ENCODE results near the gene CSF1R. TPM values are rescaled to one million over a fixed set of nuclear protein-coding genes. Genes with fewer than 3 reads are reported as not detected.

CSF1R gene
- total RNA-seq, 1 donor from 2014 or later = not detected

GRCh38 chr5:150044329-150044681 lies 42.0 kb downstream of the CSF1R start:
- no peak for FAIRE-seq

GRCh38 chr5:150043657-150044328 lies 42.6 kb downstream of the CSF1R start:
- TF ChIP-seq CTCF (IDR thresholded peaks at IDR 0.05; ENCODE audit: insufficient read depth, low read length, severe bottlenecking) = no peak
- Histone ChIP-seq H3K4me3 (ENCODE audit: low read depth, low read length) (no peak overlapping the region), H3K36me3 (ENCODE audit: control insufficient read depth, insufficient read depth, low read length) (peaks cover 17% of the 10 kb centered on the region), H3K27me3 (ENCODE audit: control insufficient read depth, insufficient read depth, low read length) (no peaks in the 10 kb centered on the region)
- DNase-seq (ENCODE audit: low read depth) (no peak), FAIRE-seq (no peak)

More at GRCh38 chr5:150044329-150044681, 42.0 kb downstream of the CSF1R start:
- peaks cover 18% of the 10 kb centered on the region for H3K36me3 ChIP-seq (ENCODE audit: control insufficient read depth, insufficient read depth, low read length)
- DNase-seq (ENCODE audit: low read depth) = peak; percentile 67
- TF ChIP-seq CTCF (IDR thresholded peaks at IDR 0.05; ENCODE audit: insufficient read depth, low read length, severe bottlenecking) = no peak
- H3K27me3 ChIP-seq (ENCODE audit: control insufficient read depth, insufficient read depth, low read length) = no peaks in the 10 kb centered on the region
- no peak overlapping the region for H3K4me3 ChIP-seq (ENCODE audit: low read depth, low read length)

GRCh38 chr5:150042459-150042858 lies 43.9 kb downstream of the CSF1R start:
- FAIRE-seq (no peak), DNase-seq (ENCODE audit: low read depth) (no peak)
- no peak for TF ChIP-seq CTCF (IDR thresholded peaks at IDR 0.05; ENCODE audit: insufficient read depth, low read length, severe bottlenecking)
- Histone ChIP-seq H3K36me3 (ENCODE audit: control insufficient read depth, insufficient read depth, low read length) (peaks cover 18% of the 10 kb centered on the region), H3K27me3 (ENCODE audit: control insufficient read depth, insufficient read depth, low read length) (no peaks in the 10 kb centered on the region), H3K4me3 (ENCODE audit: low read depth, low read length) (no peak overlapping the region)

- Histone ChIP-seq H3K27me3 (ENCODE audit: control insufficient read depth, insufficient read depth, low read length) (no peaks in the 10 kb centered on the region), H3K36me3 (ENCODE audit: control insufficient read depth, insufficient read depth, low read length) (peaks cover 18% of the 10 kb centered on the region), H3K4me3 (ENCODE audit: low read depth, low read length) (no peak overlapping the region)
- DNase-seq (ENCODE audit: low read depth) (no peak), FAIRE-seq (no peak)
- TF ChIP-seq CTCF (IDR thresholded peaks at IDR 0.05; ENCODE audit: insufficient read depth, low read length, severe bottlenecking) = no peak
These were observed 47.8 kb downstream of the CSF1R start for GRCh38 chr5:150038547-150038946.

GRCh38 chr5:150036513-150036912 lies 49.8 kb downstream of the CSF1R start:
- Histone ChIP-seq H3K36me3 (ENCODE audit: control insufficient read depth, insufficient read depth, low read length) (peaks cover 19% of the 10 kb centered on the region), H3K27me3 (ENCODE audit: control insufficient read depth, insufficient read depth, low read length) (no peaks in the 10 kb centered on the region), H3K4me3 (ENCODE audit: low read depth, low read length) (no peak overlapping the region)
- DNase-seq (ENCODE audit: low read depth) (peak; percentile 72), FAIRE-seq (peak; percentile 75)
- no peak for TF ChIP-seq CTCF (IDR thresholded peaks at IDR 0.05; ENCODE audit: insufficient read depth, low read length, severe bottlenecking)
